SH-SY5Y (cell line): ENCODE results near the gene CCDC144A.

Experiments
- GATA2 ChIP-seq: IDR thresholded peaks from 2 replicates; pipeline ENCODE4 v1.6.1; 2011; ENCODE audit warnings: mild to moderate bottlenecking, low read depth, low read length
- GATA3 ChIP-seq: IDR thresholded peaks from 2 replicates; pipeline ENCODE4 v1.6.1; 2011; ENCODE audit warnings: low read depth, mild to moderate bottlenecking, low read length, moderate library complexity

- TF ChIP-seq GATA2 (no peak), GATA3 (no peak)
Measured at GRCh38 chr17:16818340-16818739, 128.3 kb downstream of the CCDC144A start.
